Fibroblast of lung (primary cell): ENCODE data around the gene B3GNT2. TPM values are rescaled to one million over a fixed set of nuclear protein-coding genes. Genes with fewer than 3 reads are reported as not detected.

Experiments
- DNase-seq, 2 donors: peaks; one replicate each; pipeline versions ENCODE4 v3.0.0 to v3.0.0-alpha.2; 2010; ENCODE audit warnings: low read depth in 2 of 2
- H2AFZ ChIP-seq: 2 replicates; pipeline ENCODE4 v1.5.1; 2012; ENCODE audit warnings: low read length, control low read depth, inconsistent platforms
- H3K27ac ChIP-seq: 2 replicates; pipeline ENCODE4 v1.5.1; 2011; ENCODE audit warnings: low read length, control low read depth; ENCODE audit not compliant: insufficient read depth
- H3K27me3 ChIP-seq: 2 replicates; pipeline ENCODE4 v1.5.1; 2011; ENCODE audit warnings: mild to moderate bottlenecking, low read length; ENCODE audit not compliant: control insufficient read depth, insufficient read depth
- H3K36me3 ChIP-seq: 2 replicates; pipeline ENCODE4 v1.5.1; 2011; ENCODE audit warnings: low read length; ENCODE audit not compliant: control insufficient read depth, insufficient read depth
- H3K4me1 ChIP-seq: 2 replicates; pipeline ENCODE4 v1.5.1; 2011; ENCODE audit warnings: low read length; ENCODE audit not compliant: control insufficient read depth, insufficient read depth; ENCODE audit errors: extremely low read depth
- H3K4me2 ChIP-seq: 2 replicates; pipeline ENCODE4 v1.5.1; 2011; ENCODE audit warnings: low read length, control low read depth; ENCODE audit not compliant: insufficient read depth; ENCODE audit errors: extremely low read depth
- H3K4me3 ChIP-seq, 4 experiments: fragments of 200-600 bp in 1 of 4; sonication (generic) in 1 of 4; replicated peaks in 1 of 4; 2 replicates each; pipeline ENCODE4 v1.5.1; 2011 to 2016; ENCODE audit warnings: low read length in 4 of 4, low read depth in 3 of 4, mild to moderate bottlenecking in 3 of 4, control low read depth in 2 of 4, inconsistent platforms in 1 of 4, mixed read lengths in 1 of 4; ENCODE audit not compliant: insufficient read depth in 1 of 4; ENCODE audit errors: control extremely low read depth in 1 of 4
- H3K79me2 ChIP-seq: 2 replicates; pipeline ENCODE4 v1.5.1; 2012; ENCODE audit warnings: mild to moderate bottlenecking, low read length, inconsistent platforms; ENCODE audit not compliant: control insufficient read depth, insufficient read depth
- H3K9ac ChIP-seq: 2 replicates; pipeline ENCODE4 v1.5.1; 2011; ENCODE audit warnings: mild to moderate bottlenecking, low read length, control low read depth; ENCODE audit not compliant: insufficient read depth
- H3K9me3 ChIP-seq: 2 replicates; pipeline ENCODE4 v1.5.1; 2012; ENCODE audit warnings: low read depth, low read length; ENCODE audit not compliant: control insufficient read depth, insufficient read depth
- H4K20me1 ChIP-seq: 2 replicates; pipeline ENCODE4 v1.5.1; 2011; ENCODE audit warnings: low read length; ENCODE audit not compliant: control insufficient read depth, insufficient read depth; ENCODE audit errors: extremely low read depth
- EZH2 ChIP-seq: IDR thresholded peaks from 2 replicates; pipeline ENCODE4 v1.5.1; 2012; ENCODE audit warnings: low read length, control low read depth, mild to moderate bottlenecking; ENCODE audit errors: missing control alignments
- polyA plus RNA-seq, 2 donors: library from polyadenylated mRNA; depleted of rRNA in 1 of 2; stranded (reverse) in 1 of 2; unstranded in 1 of 2; fragments of >200 nt; gene quantifications; 2 replicates each; pipeline ENCODE4 v1.2.1, GENCODE V29; 2011 to 2012; ENCODE audit warnings: missing spikeins in 1 of 2
- total RNA-seq: library from RNA; depleted of rRNA; stranded (reverse); fragments of >200 nt; gene quantifications from 2 replicates; pipeline ENCODE4 v1.2.1, GENCODE V29; 2014
- TF ChIP-seq, protein P1 (sequence below), 2 donors: IDR thresholded peaks in 1 of 2; conservative IDR thresholded peaks in 1 of 2; 1 replicate in 1 of 2; 2 replicates in 1 of 2; pipeline ENCODE4 v1.5.1; 2011 to 2012; ENCODE audit warnings: low read length in 2 of 2, control low read depth in 1 of 2, inconsistent platforms in 1 of 2, low read depth in 1 of 2, mild to moderate bottlenecking in 1 of 2

The B3GNT2 gene
- total and polyA plus RNA-seq, 2 donors (not counting 1 experiment from before 2014, with no cell fraction given) = 13.0 to 13.4 TPM

DNA sequence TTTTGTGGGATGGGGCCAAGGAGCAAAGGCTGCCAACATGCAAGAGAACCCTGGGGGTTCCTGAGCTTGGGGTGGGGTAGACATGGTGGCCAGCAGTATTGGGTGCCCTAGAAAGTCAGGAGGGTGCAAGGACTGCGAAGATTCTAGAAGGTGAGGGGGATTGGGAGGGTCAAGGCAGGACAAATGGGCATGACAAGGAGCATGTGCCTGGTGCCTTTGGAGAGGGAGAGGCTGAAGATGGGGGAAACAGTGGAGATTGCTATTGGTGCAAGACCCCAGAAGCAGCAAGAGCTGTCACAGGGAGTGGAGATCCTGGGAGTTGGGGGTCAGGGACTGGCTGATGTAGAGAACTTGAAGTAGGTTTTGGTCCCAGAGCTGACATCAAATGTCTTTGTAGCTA lies 7.5 kb downstream of the B3GNT2 start:
- H2AFZ ChIP-seq = no peak overlapping the region
- no peak overlapping the region for H3K4me3 ChIP-seq
- no peaks in the 10 kb centered on the region for H3K9me3 ChIP-seq
- H3K9ac ChIP-seq = no peak overlapping the region
- TF ChIP-seq, protein P1, sequence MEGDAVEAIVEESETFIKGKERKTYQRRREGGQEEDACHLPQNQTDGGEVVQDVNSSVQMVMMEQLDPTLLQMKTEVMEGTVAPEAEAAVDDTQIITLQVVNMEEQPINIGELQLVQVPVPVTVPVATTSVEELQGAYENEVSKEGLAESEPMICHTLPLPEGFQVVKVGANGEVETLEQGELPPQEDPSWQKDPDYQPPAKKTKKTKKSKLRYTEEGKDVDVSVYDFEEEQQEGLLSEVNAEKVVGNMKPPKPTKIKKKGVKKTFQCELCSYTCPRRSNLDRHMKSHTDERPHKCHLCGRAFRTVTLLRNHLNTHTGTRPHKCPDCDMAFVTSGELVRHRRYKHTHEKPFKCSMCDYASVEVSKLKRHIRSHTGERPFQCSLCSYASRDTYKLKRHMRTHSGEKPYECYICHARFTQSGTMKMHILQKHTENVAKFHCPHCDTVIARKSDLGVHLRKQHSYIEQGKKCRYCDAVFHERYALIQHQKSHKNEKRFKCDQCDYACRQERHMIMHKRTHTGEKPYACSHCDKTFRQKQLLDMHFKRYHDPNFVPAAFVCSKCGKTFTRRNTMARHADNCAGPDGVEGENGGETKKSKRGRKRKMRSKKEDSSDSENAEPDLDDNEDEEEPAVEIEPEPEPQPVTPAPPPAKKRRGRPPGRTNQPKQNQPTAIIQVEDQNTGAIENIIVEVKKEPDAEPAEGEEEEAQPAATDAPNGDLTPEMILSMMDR (conservative IDR thresholded peaks at IDR 0.05 in 1 of 2, IDR thresholded peaks at IDR 0.05 in 1 of 2; ENCODE audit: low read depth in 1 of 2, low read length in 2 of 2) = no peak
- no peak for TF ChIP-seq EZH2
- H3K36me3 ChIP-seq = no peaks in the 10 kb centered on the region
- no peak overlapping the region for H3K4me2 ChIP-seq
- no peaks in the 10 kb centered on the region for H4K20me1 ChIP-seq
- H3K4me1 ChIP-seq = no peaks in the 10 kb centered on the region
- H3K27me3 ChIP-seq = no peaks in the 10 kb centered on the region
- H3K27ac ChIP-seq = no peak overlapping the region
- no peak for DNase-seq
- peaks cover 21% of the 10 kb centered on the region for H3K79me2 ChIP-seq

GRCh38 chr2:62204998-62205496 lies 9.1 kb downstream of the B3GNT2 start:
- H3K79me2 ChIP-seq = peaks cover 24% of the 10 kb centered on the region
- no peaks in the 10 kb centered on the region for H3K9me3 ChIP-seq
- no peak overlapping the region for H2AFZ ChIP-seq
- H3K4me2 ChIP-seq = no peak overlapping the region
- H3K4me3 ChIP-seq = no peak overlapping the region
- no peaks in the 10 kb centered on the region for H3K36me3 ChIP-seq
- TF ChIP-seq, protein P1 (conservative IDR thresholded peaks at IDR 0.05 in 1 of 2, IDR thresholded peaks at IDR 0.05 in 1 of 2; ENCODE audit: low read depth in 1 of 2, low read length in 2 of 2) = no peak
- TF ChIP-seq EZH2 = no peak
- H4K20me1 ChIP-seq = no peaks in the 10 kb centered on the region
- no peak for DNase-seq
- H3K4me1 ChIP-seq = no peaks in the 10 kb centered on the region
- no peak overlapping the region for H3K9ac ChIP-seq
- H3K27ac ChIP-seq = no peak overlapping the region
- H3K27me3 ChIP-seq = no peaks in the 10 kb centered on the region

- Histone ChIP-seq H3K36me3 (no peaks in the 10 kb centered on the region), H3K4me3 (no peak overlapping the region), H3K4me2 (no peak overlapping the region), H3K9me3 (no peaks in the 10 kb centered on the region), H3K79me2 (peaks cover 19% of the 10 kb centered on the region), H4K20me1 (no peaks in the 10 kb centered on the region), H2AFZ (no peak overlapping the region), H3K27me3 (no peaks in the 10 kb centered on the region), H3K9ac (no peak overlapping the region), H3K4me1 (no peaks in the 10 kb centered on the region), H3K27ac (no peak overlapping the region)
- no peak for DNase-seq
- TF ChIP-seq EZH2 = no peak
- TF ChIP-seq, protein P1 (conservative IDR thresholded peaks at IDR 0.05 in 1 of 2, IDR thresholded peaks at IDR 0.05 in 1 of 2; ENCODE audit: low read depth in 1 of 2, low read length in 2 of 2) = no peak
Measured at GRCh38 chr2:62205554-62205953, 9.6 kb downstream of the B3GNT2 start.
